Astrocyte (in vitro differentiated cells and primary cell): ENCODE data around the gene SLC16A10. TPM values are rescaled to one million over a fixed set of nuclear protein-coding genes. Genes with fewer than 3 reads are reported as not detected.
"Not testable (repeated sequence)": the region's sequence is repeated elsewhere in the genome, so short reads cannot be mapped to it uniquely, and the experiment has no call there.

Experiments
- DNase-seq: peaks from one replicate; pipeline ENCODE4 v3.0.0-alpha.2; 2010; ENCODE audit warnings: low read depth
- FAIRE-seq: peaks from 2 replicates; lab custom pipeline; 2011; peaks lifted over from hg19 to GRCh38; lab: Jason Lieb, UNC
- H2AFZ ChIP-seq: 2 replicates; pipeline ENCODE4 v1.6.0; 2012; ENCODE audit warnings: low read depth, low read length, inconsistent platforms
- H3K27ac ChIP-seq: 2 replicates; pipeline ENCODE4 v1.5.1; 2011; ENCODE audit warnings: low read depth, low read length, inconsistent platforms
- H3K27me3 ChIP-seq: 2 replicates; pipeline ENCODE4 v1.6.0; 2011; ENCODE audit warnings: low read length, inconsistent platforms; ENCODE audit not compliant: insufficient read depth
- H3K36me3 ChIP-seq: 2 replicates; pipeline ENCODE4 v1.5.1; 2011; ENCODE audit warnings: low read length, inconsistent platforms; ENCODE audit not compliant: insufficient read depth
- H3K4me1 ChIP-seq: 2 replicates; pipeline ENCODE4 v1.5.1; 2011; ENCODE audit warnings: low read length, inconsistent platforms; ENCODE audit not compliant: insufficient read depth
- H3K4me2 ChIP-seq: 2 replicates; pipeline ENCODE4 v1.6.0; 2012; ENCODE audit warnings: low read length, inconsistent platforms
- H3K4me3 ChIP-seq: 2 replicates; pipeline ENCODE4 v1.5.1; 2011; ENCODE audit warnings: low read depth, mild to moderate bottlenecking, low read length, inconsistent platforms; ENCODE audit not compliant: insufficient read depth
- H3K79me2 ChIP-seq: 2 replicates; pipeline ENCODE4 v1.6.0; 2012; ENCODE audit warnings: mild to moderate bottlenecking, low read length, inconsistent platforms; ENCODE audit not compliant: insufficient read depth
- H3K9ac ChIP-seq: 2 replicates; pipeline ENCODE4 v1.6.0; 2012; ENCODE audit warnings: mild to moderate bottlenecking, low read length, inconsistent platforms
- H3K9me3 ChIP-seq: 2 replicates; pipeline ENCODE4 v1.5.1; 2012; ENCODE audit warnings: low read depth, mild to moderate bottlenecking, low read length, inconsistent platforms; ENCODE audit not compliant: insufficient read depth
- H4K20me1 ChIP-seq: 2 replicates; pipeline ENCODE4 v1.6.0; 2012; ENCODE audit warnings: low read length, inconsistent platforms; ENCODE audit not compliant: insufficient read depth
- H3K27ac Mint-ChIP-seq: one replicate; pipeline ENCODE4 v1.8.0; 2021; ENCODE audit warnings: mild to moderate bottlenecking, mixed read lengths; ENCODE audit not compliant: unreplicated experiment
- H3K27me3 Mint-ChIP-seq: one replicate; pipeline ENCODE4 v1.8.0; 2021; ENCODE audit warnings: low read depth, mixed read lengths; ENCODE audit not compliant: unreplicated experiment
- H3K36me3 Mint-ChIP-seq: one replicate; pipeline ENCODE4 v1.8.0; 2021; ENCODE audit warnings: low read depth, mixed read lengths; ENCODE audit not compliant: unreplicated experiment
- H3K4me1 Mint-ChIP-seq: one replicate; pipeline ENCODE4 v1.8.0; 2021; ENCODE audit warnings: low read depth, mixed read lengths; ENCODE audit not compliant: unreplicated experiment
- H3K4me3 Mint-ChIP-seq: one replicate; pipeline ENCODE4 v1.8.0; 2021; ENCODE audit warnings: mild to moderate bottlenecking, moderate library complexity, mixed read lengths; ENCODE audit not compliant: unreplicated experiment
- H3K9me3 Mint-ChIP-seq: one replicate; pipeline ENCODE4 v1.8.0; 2021; ENCODE audit warnings: mild to moderate bottlenecking, mixed read lengths; ENCODE audit not compliant: unreplicated experiment
- CTCF ChIP-seq: IDR thresholded peaks from 2 replicates; pipeline ENCODE4 v1.5.1; 2011; ENCODE audit warnings: low read depth, mild to moderate bottlenecking, inconsistent platforms, low read length, moderate library complexity; ENCODE audit not compliant: insufficient read depth
- EZH2 ChIP-seq: IDR thresholded peaks from 2 replicates; pipeline ENCODE4 v1.6.1; 2012; ENCODE audit warnings: mild to moderate bottlenecking, low read length, inconsistent platforms; ENCODE audit not compliant: insufficient read depth
- total RNA-seq: library from RNA; stranded (reverse); gene quantifications from 2 replicates; pipeline ENCODE4 v1.2.1, GENCODE V29; 2021

The SLC16A10 gene
- total RNA-seq, 1 donor from 2014 or later = 0.18 TPM

DNA sequence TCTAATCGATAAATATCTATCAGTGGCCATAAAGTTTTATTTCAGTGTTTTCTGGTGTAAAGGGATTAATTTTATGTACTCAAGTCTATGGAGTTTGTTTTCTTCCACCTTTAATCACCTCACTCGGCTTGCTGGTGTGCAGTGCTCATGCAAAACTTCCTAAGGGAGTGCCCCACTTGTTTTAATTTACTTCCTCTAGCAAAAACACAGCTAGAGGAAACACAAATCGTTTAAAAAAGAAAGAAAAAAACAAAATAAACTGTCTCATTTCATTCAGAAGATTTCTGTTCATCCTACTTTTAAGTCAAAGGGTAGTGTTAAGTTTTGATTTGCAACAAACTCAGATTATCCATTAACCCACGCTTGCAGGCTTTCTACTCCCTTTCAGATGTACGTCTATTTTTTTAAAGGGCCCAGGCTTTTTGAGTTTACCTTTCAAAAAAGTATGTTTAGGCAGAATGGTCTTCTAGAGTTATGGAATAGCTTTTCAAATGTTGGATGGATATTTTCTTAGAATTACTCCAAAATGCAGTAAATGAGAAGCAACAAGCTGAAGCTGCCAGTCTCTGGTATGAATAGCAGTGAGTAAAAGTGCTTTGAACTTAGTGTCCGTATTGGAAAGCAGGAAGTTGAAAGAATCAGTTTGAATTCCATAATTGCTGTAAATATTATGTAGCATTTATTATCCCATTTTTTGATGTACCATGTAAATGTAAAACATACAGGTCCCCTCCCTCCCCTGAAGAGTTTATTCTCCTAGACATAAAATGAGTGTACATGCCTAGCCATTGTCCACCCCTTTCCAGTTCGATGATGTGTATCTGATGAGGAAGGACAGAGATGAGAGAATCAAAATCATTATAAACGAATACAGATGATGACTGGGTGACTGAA lies 113.3 kb downstream of the SLC16A10 start:
- H4K20me1 ChIP-seq = no peaks in the 10 kb centered on the region
- no peak overlapping the region for H2AFZ ChIP-seq
- H3K4me1 ChIP-seq = no peaks in the 10 kb centered on the region
- no peak overlapping the region for H3K4me2 ChIP-seq
- Mint-ChIP-seq H3K9me3 (no peaks in the 10 kb centered on the region), H3K36me3 (no peaks in the 10 kb centered on the region), H3K4me1 (peaks cover 2% of the 10 kb centered on the region), H3K27ac (no peak overlapping the region), H3K4me3 (no peak overlapping the region), H3K27me3 (no peaks in the 10 kb centered on the region)
- FAIRE-seq (no peak), DNase-seq (no peak)
- H3K79me2 ChIP-seq = no peaks in the 10 kb centered on the region
- H3K4me3 ChIP-seq = no peak overlapping the region
- no peaks in the 10 kb centered on the region for H3K27me3 ChIP-seq
- H3K36me3 ChIP-seq = no peaks in the 10 kb centered on the region
- no peaks in the 10 kb centered on the region for H3K9me3 ChIP-seq
- no peak overlapping the region for H3K27ac ChIP-seq
- TF ChIP-seq CTCF (no peak), EZH2 (no peak)
- H3K9ac ChIP-seq = no peak overlapping the region

DNA sequence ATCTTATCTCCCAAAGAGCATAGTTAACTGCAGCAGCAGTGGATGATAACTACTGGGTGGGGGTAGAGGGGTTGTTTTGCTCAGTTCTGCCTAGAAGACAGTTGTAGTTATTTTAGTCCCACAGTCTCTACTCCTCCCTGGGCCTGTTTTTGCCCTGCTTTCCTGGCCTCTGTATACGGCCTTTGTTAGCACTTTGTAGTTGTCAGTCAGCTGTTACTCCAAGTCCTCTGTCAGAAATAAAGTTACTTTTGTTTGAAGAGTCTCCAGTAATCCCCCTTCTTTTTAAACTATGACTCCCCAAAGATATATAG lies 113.9 kb downstream of the SLC16A10 start:
- Mint-ChIP-seq H3K36me3 (no peaks in the 10 kb centered on the region), H3K9me3 (no peaks in the 10 kb centered on the region), H3K4me1 (peaks cover 2% of the 10 kb centered on the region), H3K27ac (no peak overlapping the region), H3K27me3 (no peaks in the 10 kb centered on the region), H3K4me3 (no peak overlapping the region)
- H3K36me3 ChIP-seq = no peaks in the 10 kb centered on the region
- H3K27ac ChIP-seq = no peak overlapping the region
- no peak overlapping the region for H3K9ac ChIP-seq
- H3K79me2 ChIP-seq = no peaks in the 10 kb centered on the region
- no peaks in the 10 kb centered on the region for H3K4me1 ChIP-seq
- H3K4me3 ChIP-seq = no peak overlapping the region
- H3K27me3 ChIP-seq = no peaks in the 10 kb centered on the region
- no peaks in the 10 kb centered on the region for H3K9me3 ChIP-seq
- no peak overlapping the region for H2AFZ ChIP-seq
- FAIRE-seq (no peak), DNase-seq (no peak)
- H3K4me2 ChIP-seq = no peak overlapping the region
- no peak for TF ChIP-seq EZH2
- no peak for TF ChIP-seq CTCF
- H4K20me1 ChIP-seq = no peaks in the 10 kb centered on the region

- no peaks in the 10 kb centered on the region for H3K36me3 ChIP-seq
- H3K4me1 Mint-ChIP-seq = peaks cover 2% of the 10 kb centered on the region
- H3K9me3 Mint-ChIP-seq = no peaks in the 10 kb centered on the region
- no peaks in the 10 kb centered on the region for H3K27me3 Mint-ChIP-seq
- TF ChIP-seq CTCF (no peak), EZH2 (no peak)
- no peaks in the 10 kb centered on the region for H3K27me3 ChIP-seq
- no peaks in the 10 kb centered on the region for H3K79me2 ChIP-seq
- no peak overlapping the region for H3K9ac ChIP-seq
- FAIRE-seq (no peak), DNase-seq (no peak)
- H3K27ac Mint-ChIP-seq = no peak overlapping the region
- no peak overlapping the region for H3K27ac ChIP-seq
- H3K4me3 ChIP-seq = no peak overlapping the region
- H3K9me3 ChIP-seq = no peaks in the 10 kb centered on the region
- no peak overlapping the region for H3K4me3 Mint-ChIP-seq
- H4K20me1 ChIP-seq = no peaks in the 10 kb centered on the region
- H2AFZ ChIP-seq = no peak overlapping the region
- no peak overlapping the region for H3K4me2 ChIP-seq
- H3K36me3 Mint-ChIP-seq = no peaks in the 10 kb centered on the region
- no peaks in the 10 kb centered on the region for H3K4me1 ChIP-seq
These were observed 114.5 kb downstream of the SLC16A10 start for GRCh38 chr6:111201764-111202163.

DNA sequence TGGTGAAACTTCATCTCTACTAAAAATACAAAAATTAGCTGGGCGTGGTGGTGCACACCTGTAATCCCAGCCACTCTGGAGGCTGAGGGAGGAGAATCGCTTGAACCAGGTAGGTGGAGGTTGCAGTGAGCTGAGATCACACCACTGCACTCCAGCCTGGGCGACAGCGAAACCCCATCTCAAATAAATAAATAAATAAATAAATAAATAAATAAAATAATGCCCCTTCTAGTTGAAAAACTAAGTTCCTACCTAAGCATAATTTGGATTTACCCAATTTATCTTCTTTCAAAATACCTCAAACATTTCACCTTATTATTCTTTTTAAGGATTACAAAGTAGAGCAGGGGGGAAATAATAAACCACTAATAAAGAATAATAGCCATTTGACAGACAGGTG lies 116.2 kb downstream of the SLC16A10 start:
- H3K4me3 Mint-ChIP-seq, H3K4me1 ChIP-seq, H3K4me3 ChIP-seq, H3K9me3 ChIP-seq, H3K79me2 ChIP-seq, H3K9me3 Mint-ChIP-seq, H3K27ac Mint-ChIP-seq, H3K27me3 ChIP-seq, H3K4me2 ChIP-seq, FAIRE-seq, H2AFZ ChIP-seq, H3K4me1 Mint-ChIP-seq, H3K27ac ChIP-seq, H3K27me3 Mint-ChIP-seq, H3K36me3 ChIP-seq, DNase-seq, H3K9ac ChIP-seq, H3K36me3 Mint-ChIP-seq, H4K20me1 ChIP-seq: not testable (repeated sequence)
